Measurements from ENCODE around the gene SSX2.
"Not testable (repeated sequence)": the region's sequence is repeated elsewhere in the genome, so short reads cannot be mapped to it uniquely, and the experiment has no call there.

Gene SSX2, protein sequence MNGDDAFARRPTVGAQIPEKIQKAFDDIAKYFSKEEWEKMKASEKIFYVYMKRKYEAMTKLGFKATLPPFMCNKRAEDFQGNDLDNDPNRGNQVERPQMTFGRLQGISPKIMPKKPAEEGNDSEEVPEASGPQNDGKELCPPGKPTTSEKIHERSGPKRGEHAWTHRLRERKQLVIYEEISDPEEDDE

DNA sequence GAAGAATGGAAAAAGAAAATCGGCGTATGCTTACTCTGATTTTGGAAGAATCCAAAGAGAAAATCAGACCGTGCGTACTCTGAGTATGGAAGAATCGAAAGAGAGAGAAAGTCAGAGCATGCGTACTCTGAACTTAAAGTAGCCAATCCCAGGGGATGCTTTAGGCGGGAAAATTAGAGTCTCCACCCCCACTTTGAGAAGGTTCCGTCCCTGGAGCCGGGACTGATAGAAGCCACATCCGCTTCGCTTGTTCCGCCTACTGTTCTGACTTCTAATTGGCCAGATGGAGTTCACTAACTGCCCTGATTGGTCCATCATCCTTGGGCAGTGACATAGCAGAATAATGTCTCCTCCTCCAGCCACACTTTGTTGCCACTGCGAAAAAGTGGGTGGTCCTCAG lies at the start of gene SSX2:
SSX2 (minus strand) TSS at position 101 of the 400 bp plus-strand sequence. CDS start 1,429 bp downstream, outside the sequence.
- FAIRE-seq; DNase-seq (ENCODE audit: insufficient read length, low spot score): not testable (repeated sequence)

DNA sequence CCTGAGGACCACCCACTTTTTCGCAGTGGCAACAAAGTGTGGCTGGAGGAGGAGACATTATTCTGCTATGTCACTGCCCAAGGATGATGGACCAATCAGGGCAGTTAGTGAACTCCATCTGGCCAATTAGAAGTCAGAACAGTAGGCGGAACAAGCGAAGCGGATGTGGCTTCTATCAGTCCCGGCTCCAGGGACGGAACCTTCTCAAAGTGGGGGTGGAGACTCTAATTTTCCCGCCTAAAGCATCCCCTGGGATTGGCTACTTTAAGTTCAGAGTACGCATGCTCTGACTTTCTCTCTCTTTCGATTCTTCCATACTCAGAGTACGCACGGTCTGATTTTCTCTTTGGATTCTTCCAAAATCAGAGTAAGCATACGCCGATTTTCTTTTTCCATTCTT lies 44.0 kb upstream of the SSX2 start, which contains the start of gene SSX2B:
SSX2B (plus strand) TSS at position 301 of the 400 bp plus-strand sequence. CDS start 1,429 bp downstream, outside the sequence.
- DNase-seq (ENCODE audit: insufficient read length, low spot score); FAIRE-seq: not testable (repeated sequence)

DNA sequence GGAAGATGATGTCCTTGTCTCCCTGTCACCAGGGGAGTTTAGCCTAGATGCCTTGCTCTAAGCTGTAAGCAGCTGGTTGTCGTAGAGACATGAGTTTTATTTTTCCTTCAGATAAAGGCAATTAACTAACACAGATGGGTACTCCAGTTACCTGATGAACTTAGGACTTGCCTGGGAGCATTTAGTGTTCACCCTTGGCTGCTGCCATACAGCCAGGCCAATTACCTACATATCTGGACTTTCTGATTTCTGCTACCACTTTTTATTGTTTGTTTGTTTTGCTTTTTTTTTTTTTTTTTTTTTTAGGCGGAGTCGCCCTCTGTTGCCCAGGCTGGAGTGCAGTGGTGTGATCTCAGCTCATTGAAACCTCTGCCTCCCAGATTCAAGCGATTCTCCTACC lies 14.9 kb downstream of the SSX2 start:
- FAIRE-seq; DNase-seq (ENCODE audit: insufficient read length, low spot score): not testable (repeated sequence)

DNA sequence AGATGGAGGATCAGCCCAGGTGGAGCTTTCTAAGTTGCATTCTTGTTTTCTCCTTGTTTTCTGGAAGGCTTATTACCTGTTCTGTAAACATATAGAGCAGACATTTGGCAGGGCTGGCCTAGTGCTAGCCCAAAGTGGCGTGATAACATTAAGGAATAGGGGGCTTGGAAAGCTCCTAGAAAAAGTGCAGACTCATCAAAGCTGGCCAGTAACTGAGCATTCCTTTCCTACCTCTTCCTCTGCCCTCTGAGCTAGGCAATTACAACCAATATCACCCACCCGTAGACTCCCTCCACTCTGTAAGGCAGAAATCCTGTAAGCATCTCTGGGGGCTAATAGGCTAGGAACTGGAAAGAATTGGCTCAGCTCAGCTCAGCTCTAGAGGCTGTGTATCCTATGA lies 44.8 kb downstream of the SSX2 start:
- FAIRE-seq; DNase-seq (ENCODE audit: insufficient read length, low spot score): not testable (repeated sequence)

DNA sequence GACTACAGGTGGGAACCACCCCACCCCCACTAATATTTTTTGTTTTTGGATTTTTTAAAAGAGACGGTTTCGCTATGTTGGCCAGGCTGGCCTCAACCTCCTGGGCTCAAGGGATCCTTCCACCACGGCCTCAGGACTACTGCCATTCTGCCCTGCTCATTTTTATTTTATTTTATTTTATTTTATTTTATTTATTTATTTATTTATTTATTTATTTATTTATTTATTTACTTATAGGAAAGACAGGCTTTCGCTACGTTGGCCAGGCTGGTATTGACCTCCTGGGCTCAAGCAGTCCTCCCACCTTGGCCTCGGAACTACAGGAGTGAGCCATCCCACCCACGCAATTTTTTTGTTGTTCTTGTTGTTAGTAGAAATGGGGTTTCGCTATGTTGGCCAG lies 51.5 kb downstream of the SSX2 start:
- FAIRE-seq; DNase-seq (ENCODE audit: insufficient read length, low spot score): not testable (repeated sequence)

DNA sequence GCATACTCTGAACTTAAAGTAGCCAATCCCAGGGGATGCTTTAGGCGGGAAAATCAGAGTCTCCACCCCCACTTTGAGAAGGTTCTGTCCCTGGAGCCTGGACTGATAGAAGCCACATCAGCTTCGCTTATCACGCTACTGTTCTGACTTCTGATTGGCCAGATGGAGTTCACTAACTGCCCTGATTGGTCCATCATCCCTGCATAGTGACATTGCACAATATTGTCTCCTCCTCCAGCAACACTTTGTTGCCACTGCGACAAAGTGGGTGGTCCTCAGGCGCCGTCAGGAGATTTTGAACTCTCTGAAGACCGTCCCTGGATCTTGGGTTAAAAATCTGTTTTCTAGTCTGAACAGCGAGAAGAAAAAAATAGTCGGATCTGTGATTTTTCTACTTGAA lies 52.2 kb downstream of the SSX2 start, which contains the start of gene SSX7:
SSX7 (minus strand) TSS at position 101 of the 400 bp plus-strand sequence. CDS start 1,428 bp downstream, outside the sequence.
- not testable (repeated sequence) for FAIRE-seq; DNase-seq (ENCODE audit: insufficient read length, low spot score)

DNA sequence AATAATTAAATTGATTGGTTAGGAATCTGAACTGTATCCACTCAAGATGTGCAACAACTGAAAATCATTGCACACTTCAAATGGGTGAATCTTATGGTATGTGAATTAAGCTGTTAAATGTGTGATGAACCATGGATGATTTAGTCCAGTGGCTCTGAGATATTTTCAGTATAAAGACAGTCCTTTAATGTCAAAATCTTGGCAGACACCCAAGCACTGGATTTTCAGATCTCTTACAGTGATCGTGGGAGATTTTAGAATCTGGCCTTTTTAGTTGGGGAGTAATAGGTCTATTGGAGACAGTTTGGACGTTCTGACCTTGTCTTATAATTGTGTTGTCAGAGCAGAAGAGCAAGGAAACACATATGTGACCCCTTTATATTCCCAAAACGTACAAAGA lies 56.3 kb downstream of the SSX2 start:
- not testable (repeated sequence) for FAIRE-seq; DNase-seq (ENCODE audit: insufficient read length, low spot score)

DNA sequence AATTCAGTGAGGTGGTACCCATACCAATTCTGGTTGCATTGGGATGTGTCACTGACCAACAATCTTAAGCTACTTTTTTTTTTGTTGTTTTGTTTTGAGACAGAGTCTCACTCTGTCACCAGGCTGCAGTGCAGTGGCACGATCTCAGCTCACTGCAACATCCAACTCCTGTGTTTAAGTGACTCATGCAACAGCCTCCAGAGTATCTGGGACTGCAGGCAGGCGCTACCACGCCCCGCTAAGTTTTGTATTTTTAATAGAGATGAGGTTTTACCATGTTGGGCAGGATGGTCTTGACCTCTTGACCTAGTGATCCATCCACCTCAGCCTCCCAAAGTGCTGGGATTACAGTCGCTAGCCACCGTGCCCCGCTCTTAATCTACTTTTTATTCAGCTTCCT lies 58.0 kb downstream of the SSX2 start:
- not testable (repeated sequence) for FAIRE-seq; DNase-seq (ENCODE audit: insufficient read length, low spot score)
